H1 (cell line): ENCODE results near the gene DAZAP2. TPM values are rescaled to one million over a fixed set of nuclear protein-coding genes. Genes with fewer than 3 reads are reported as not detected.
A peak's percentile ranks its signal among the peaks of the same experiment; 100 is the strongest.

Experiments
- EP300 ChIP-seq, 2 experiments: IDR thresholded peaks; 1 replicate in 1 of 2; 2 replicates in 1 of 2; pipeline ENCODE4 v1.6.1; 2011 to 2012; ENCODE audit warnings: low read depth in 2 of 2, low read length in 2 of 2, mild to moderate bottlenecking in 2 of 2, borderline replicate concordance in 1 of 2, inconsistent platforms in 1 of 2, moderate library complexity in 1 of 2
- RAD21 ChIP-seq, 2 experiments: IDR thresholded peaks in 1 of 2; conservative IDR thresholded peaks in 1 of 2; 2 replicates each; pipeline ENCODE4 v1.6.1; 2011; ENCODE audit warnings: low read depth in 2 of 2, low read length in 2 of 2, improper control_type of control experiment in 1 of 2, inconsistent platforms in 1 of 2, mild to moderate bottlenecking in 1 of 2, moderate library complexity in 1 of 2
- RBBP5 ChIP-seq: IDR thresholded peaks from 2 replicates; pipeline ENCODE4 v1.7.1; 2012; ENCODE audit warnings: low read depth, mild to moderate bottlenecking, inconsistent platforms, low read length, moderate library complexity, borderline replicate concordance
- SAP30 ChIP-seq: fragments of 300-600 bp; sonication (generic); IDR thresholded peaks from 2 replicates; pipeline ENCODE4 v1.7.1; 2012; ENCODE audit warnings: low read length, moderate library complexity, mild to moderate bottlenecking, inconsistent platforms; ENCODE audit not compliant: insufficient read depth, insufficient replicate concordance
- SIN3A ChIP-seq, 2 experiments: IDR thresholded peaks in 1 of 2; conservative IDR thresholded peaks in 1 of 2; 2 replicates each; pipeline ENCODE4 v1.6.1; 2011 to 2012; ENCODE audit warnings: low read length in 2 of 2, improper control_type of control experiment in 1 of 2, low read depth in 1 of 2, mild to moderate bottlenecking in 1 of 2
- TAF1 ChIP-seq: IDR thresholded peaks from 2 replicates; pipeline ENCODE4 v1.6.1; 2011; ENCODE audit warnings: mild to moderate bottlenecking, low read depth, low read length
- TBP ChIP-seq: IDR thresholded peaks from 2 replicates; pipeline ENCODE4 v1.6.1; 2011; ENCODE audit warnings: low read depth, low read length, improper control_type of control experiment
- polyA plus RNA-seq, 7 experiments: library from polyadenylated mRNA; depleted of rRNA in 3 of 7; stranded (reverse) in 5 of 7; unstranded in 2 of 7; fragments of >200 nt in 5 of 7; fragments of 200-250 nt in 2 of 7; gene quantifications; 1 replicate in 5 of 7; 2 replicates in 1 of 7; 4 replicates in 1 of 7; pipeline versions ENCODE4 v1.2.1 to v1.2.3, GENCODE V29; 2011 to 2013; ENCODE audit warnings: missing spikeins in 2 of 7, mixed read lengths in 2 of 7
- total RNA-seq: library from RNA; stranded (reverse); fragmentation: NEBNext Ultra II Directional; extraction: Animal tissue kit (Norgen Biotek cat#: 25700); gene quantifications from 2 replicates; pipeline ENCODE4 v1.2.1, GENCODE V29; 2021
- TF ChIP-seq, protein P1 (sequence below): fragments of 300-600 bp; sonication (generic); IDR thresholded peaks from 2 replicates; pipeline ENCODE4 v1.7.1; 2012; ENCODE audit warnings: low read length, moderate library complexity, mild to moderate bottlenecking, inconsistent platforms; ENCODE audit not compliant: insufficient replicate concordance

The DAZAP2 gene
- total and polyA plus RNA-seq, 2 of the 8 experiments (the other 6 are each of a cell fraction or from before 2014, with no cell fraction given): 27.1 to 77.2 TPM

DNA sequence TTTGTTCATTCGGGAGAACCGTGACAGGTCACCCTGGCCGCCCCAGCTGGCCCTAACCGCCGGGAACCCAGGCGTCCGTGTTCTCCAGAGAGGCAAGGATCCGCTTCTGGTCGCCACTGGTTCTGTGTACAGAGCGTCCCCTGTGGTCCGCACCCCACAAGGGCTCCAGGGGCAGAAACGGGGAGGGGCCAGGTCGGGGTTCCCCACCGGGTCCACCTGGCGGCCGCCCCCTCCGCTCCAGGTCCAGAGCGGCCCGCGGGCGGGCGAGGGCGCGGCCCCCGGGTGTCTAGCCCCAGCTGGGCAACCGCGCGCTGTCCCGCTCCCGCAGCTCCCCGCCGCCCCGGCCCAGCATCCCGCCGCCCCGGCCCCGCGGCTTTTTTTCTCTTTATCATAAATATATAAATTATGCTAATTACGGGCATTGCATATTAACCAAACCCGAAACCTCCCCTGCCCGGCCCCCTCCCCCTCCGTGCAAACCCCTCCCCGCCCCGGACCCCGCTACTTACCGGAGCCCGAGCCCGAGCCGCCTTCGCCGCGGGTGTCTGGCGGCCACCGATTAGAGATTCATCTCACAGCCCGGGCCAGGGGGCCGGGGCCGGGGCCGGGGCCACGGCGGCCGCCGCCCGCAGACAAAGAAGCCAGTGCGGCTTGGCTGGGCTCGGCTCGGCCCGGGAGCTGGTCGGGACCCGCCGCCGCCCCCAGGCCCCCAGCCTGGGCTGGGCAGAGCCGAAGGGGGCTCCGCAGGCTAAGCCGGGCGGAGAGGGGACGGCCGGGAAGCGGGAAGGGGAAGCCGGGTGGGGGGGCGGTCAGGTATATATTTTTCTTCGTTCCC lies 21.3 kb upstream of the DAZAP2 start (continued):
- peak; percentile 11 to 39; a peak in 3 of 4 replicates for TF ChIP-seq RAD21 (IDR thresholded peaks at IDR 0.05 in 1 of 2, conservative IDR thresholded peaks at IDR 0.05 in 1 of 2; ENCODE audit: low read depth in 2 of 2, low read length in 2 of 2)
- peak; percentile 46; the same call in 1 of the 2 replicates for TF ChIP-seq TAF1
- TF ChIP-seq SAP30: no peak
- peak; percentile 24; the same call in 1 of the 2 replicates for TF ChIP-seq TBP
- TF ChIP-seq, protein P1, sequence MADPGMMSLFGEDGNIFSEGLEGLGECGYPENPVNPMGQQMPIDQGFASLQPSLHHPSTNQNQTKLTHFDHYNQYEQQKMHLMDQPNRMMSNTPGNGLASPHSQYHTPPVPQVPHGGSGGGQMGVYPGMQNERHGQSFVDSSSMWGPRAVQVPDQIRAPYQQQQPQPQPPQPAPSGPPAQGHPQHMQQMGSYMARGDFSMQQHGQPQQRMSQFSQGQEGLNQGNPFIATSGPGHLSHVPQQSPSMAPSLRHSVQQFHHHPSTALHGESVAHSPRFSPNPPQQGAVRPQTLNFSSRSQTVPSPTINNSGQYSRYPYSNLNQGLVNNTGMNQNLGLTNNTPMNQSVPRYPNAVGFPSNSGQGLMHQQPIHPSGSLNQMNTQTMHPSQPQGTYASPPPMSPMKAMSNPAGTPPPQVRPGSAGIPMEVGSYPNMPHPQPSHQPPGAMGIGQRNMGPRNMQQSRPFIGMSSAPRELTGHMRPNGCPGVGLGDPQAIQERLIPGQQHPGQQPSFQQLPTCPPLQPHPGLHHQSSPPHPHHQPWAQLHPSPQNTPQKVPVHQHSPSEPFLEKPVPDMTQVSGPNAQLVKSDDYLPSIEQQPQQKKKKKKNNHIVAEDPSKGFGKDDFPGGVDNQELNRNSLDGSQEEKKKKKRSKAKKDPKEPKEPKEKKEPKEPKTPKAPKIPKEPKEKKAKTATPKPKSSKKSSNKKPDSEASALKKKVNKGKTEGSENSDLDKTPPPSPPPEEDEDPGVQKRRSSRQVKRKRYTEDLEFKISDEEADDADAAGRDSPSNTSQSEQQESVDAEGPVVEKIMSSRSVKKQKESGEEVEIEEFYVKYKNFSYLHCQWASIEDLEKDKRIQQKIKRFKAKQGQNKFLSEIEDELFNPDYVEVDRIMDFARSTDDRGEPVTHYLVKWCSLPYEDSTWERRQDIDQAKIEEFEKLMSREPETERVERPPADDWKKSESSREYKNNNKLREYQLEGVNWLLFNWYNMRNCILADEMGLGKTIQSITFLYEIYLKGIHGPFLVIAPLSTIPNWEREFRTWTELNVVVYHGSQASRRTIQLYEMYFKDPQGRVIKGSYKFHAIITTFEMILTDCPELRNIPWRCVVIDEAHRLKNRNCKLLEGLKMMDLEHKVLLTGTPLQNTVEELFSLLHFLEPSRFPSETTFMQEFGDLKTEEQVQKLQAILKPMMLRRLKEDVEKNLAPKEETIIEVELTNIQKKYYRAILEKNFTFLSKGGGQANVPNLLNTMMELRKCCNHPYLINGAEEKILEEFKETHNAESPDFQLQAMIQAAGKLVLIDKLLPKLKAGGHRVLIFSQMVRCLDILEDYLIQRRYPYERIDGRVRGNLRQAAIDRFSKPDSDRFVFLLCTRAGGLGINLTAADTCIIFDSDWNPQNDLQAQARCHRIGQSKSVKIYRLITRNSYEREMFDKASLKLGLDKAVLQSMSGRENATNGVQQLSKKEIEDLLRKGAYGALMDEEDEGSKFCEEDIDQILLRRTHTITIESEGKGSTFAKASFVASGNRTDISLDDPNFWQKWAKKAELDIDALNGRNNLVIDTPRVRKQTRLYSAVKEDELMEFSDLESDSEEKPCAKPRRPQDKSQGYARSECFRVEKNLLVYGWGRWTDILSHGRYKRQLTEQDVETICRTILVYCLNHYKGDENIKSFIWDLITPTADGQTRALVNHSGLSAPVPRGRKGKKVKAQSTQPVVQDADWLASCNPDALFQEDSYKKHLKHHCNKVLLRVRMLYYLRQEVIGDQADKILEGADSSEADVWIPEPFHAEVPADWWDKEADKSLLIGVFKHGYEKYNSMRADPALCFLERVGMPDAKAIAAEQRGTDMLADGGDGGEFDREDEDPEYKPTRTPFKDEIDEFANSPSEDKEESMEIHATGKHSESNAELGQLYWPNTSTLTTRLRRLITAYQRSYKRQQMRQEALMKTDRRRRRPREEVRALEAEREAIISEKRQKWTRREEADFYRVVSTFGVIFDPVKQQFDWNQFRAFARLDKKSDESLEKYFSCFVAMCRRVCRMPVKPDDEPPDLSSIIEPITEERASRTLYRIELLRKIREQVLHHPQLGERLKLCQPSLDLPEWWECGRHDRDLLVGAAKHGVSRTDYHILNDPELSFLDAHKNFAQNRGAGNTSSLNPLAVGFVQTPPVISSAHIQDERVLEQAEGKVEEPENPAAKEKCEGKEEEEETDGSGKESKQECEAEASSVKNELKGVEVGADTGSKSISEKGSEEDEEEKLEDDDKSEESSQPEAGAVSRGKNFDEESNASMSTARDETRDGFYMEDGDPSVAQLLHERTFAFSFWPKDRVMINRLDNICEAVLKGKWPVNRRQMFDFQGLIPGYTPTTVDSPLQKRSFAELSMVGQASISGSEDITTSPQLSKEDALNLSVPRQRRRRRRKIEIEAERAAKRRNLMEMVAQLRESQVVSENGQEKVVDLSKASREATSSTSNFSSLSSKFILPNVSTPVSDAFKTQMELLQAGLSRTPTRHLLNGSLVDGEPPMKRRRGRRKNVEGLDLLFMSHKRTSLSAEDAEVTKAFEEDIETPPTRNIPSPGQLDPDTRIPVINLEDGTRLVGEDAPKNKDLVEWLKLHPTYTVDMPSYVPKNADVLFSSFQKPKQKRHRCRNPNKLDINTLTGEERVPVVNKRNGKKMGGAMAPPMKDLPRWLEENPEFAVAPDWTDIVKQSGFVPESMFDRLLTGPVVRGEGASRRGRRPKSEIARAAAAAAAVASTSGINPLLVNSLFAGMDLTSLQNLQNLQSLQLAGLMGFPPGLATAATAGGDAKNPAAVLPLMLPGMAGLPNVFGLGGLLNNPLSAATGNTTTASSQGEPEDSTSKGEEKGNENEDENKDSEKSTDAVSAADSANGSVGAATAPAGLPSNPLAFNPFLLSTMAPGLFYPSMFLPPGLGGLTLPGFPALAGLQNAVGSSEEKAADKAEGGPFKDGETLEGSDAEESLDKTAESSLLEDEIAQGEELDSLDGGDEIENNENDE: no peak
- TF ChIP-seq EP300 (IDR thresholded peaks at IDR 0.05; ENCODE audit: borderline replicate concordance in 1 of 2, low read depth in 2 of 2, low read length in 2 of 2): no peak
- TF ChIP-seq SIN3A (conservative IDR thresholded peaks at IDR 0.05 in 1 of 2, IDR thresholded peaks at IDR 0.05 in 1 of 2; ENCODE audit: low read depth in 1 of 2, low read length in 2 of 2): 0 out of 4 replicates have a peak, but pooled peaks have one; percentile 16 to 31
- TF ChIP-seq RBBP5: peak; percentile 69; the same call in 1 of the 2 replicates
